IPS-NIHi11 (cell line): ENCODE results near the gene SH2D1B.

ENCODE experiments used
- DNase-seq: peaks from one replicate; pipeline ENCODE4 v3.0.0; 2012; ENCODE audit warnings: mixed read lengths, low spot score

SH2D1B gene

GRCh38 chr1:162398999-162399580 is 12.8 kb downstream of the SH2D1B start:
- no peak for DNase-seq

- DNase-seq: no peak
Observed at GRCh38 chr1:162397943-162398560, 13.9 kb downstream of the SH2D1B start.

- no peak for DNase-seq
Observed at GRCh38 chr1:162397039-162397448, 14.9 kb downstream of the SH2D1B start.

GRCh38 chr1:162396201-162396906 is 15.6 kb downstream of the SH2D1B start:
- no peak for DNase-seq

GRCh38 chr1:162391790-162392563 is 20.0 kb downstream of the SH2D1B start:
- peak; percentile 48 for DNase-seq

GRCh38 chr1:162390396-162391185 is 21.3 kb downstream of the SH2D1B start:
- DNase-seq: no peak

GRCh38 chr1:162389971-162390370 is 22.0 kb downstream of the SH2D1B start:
- no peak for DNase-seq

GRCh38 chr1:162389021-162389818 is 22.7 kb downstream of the SH2D1B start:
- no peak for DNase-seq

GRCh38 chr1:162388615-162389014 is 23.3 kb downstream of the SH2D1B start:
- no peak for DNase-seq

GRCh38 chr1:162388083-162388594 is 23.8 kb downstream of the SH2D1B start:
- DNase-seq: no peak

GRCh38 chr1:162387226-162388082 is 24.5 kb downstream of the SH2D1B start:
- no peak for DNase-seq

- no peak for DNase-seq
Observed at GRCh38 chr1:162386292-162387225, 25.4 kb downstream of the SH2D1B start.

GRCh38 chr1:162385702-162386101 is 26.2 kb downstream of the SH2D1B start:
- no peak for DNase-seq

GRCh38 chr1:162385280-162385623 is 26.7 kb downstream of the SH2D1B start:
- no peak for DNase-seq

- DNase-seq: no peak
Observed at GRCh38 chr1:162384601-162385279, 27.2 kb downstream of the SH2D1B start.

GRCh38 chr1:162384116-162384515 is 27.8 kb downstream of the SH2D1B start:
- DNase-seq: no peak

GRCh38 chr1:162383516-162383915 is 28.4 kb downstream of the SH2D1B start:
- DNase-seq: no peak

- no peak for DNase-seq
Observed at GRCh38 chr1:162383091-162383490, 28.8 kb downstream of the SH2D1B start.
